Skeletal muscle tissue (tissue), 4 donors: ENCODE measurements around the gene QPCT. TPM values are rescaled to one million over a fixed set of nuclear protein-coding genes. Genes with fewer than 3 reads are reported as not detected.
"Not testable (repeated sequence)": the region's sequence is repeated elsewhere in the genome, so short reads cannot be mapped to it uniquely, and the experiment has no call there.

Source experiments
- H3K27ac ChIP-seq: one replicate; pipeline ENCODE4 v1.7.0; 2013; ENCODE audit warnings: mild to moderate bottlenecking, low read depth, low read length, inconsistent platforms
- H3K27me3 ChIP-seq, 3 donors: one replicate each; pipeline ENCODE4 v1.7.0; 2013; ENCODE audit warnings: low read length in 3 of 3; ENCODE audit not compliant: control insufficient read depth in 3 of 3, insufficient read depth in 3 of 3
- H3K36me3 ChIP-seq, 3 donors: one replicate each; pipeline ENCODE4 v1.7.0; 2013; ENCODE audit warnings: low read length in 3 of 3; ENCODE audit not compliant: control insufficient read depth in 3 of 3, insufficient read depth in 3 of 3
- H3K4me1 ChIP-seq, 3 donors: one replicate each; pipeline ENCODE4 v1.7.0; 2013; ENCODE audit warnings: low read length in 3 of 3, mild to moderate bottlenecking in 3 of 3; ENCODE audit not compliant: control insufficient read depth in 3 of 3, insufficient read depth in 3 of 3
- H3K4me3 ChIP-seq, 3 donors: one replicate each; pipeline ENCODE4 v1.7.0; 2013; ENCODE audit warnings: low read length in 3 of 3
- H3K9ac ChIP-seq, 3 donors: one replicate each; pipeline ENCODE4 v1.7.0; 2013; ENCODE audit warnings: low read length in 3 of 3, mild to moderate bottlenecking in 3 of 3, moderate library complexity in 2 of 3, low read depth in 1 of 3
- H3K9me3 ChIP-seq, 3 donors: one replicate each; pipeline ENCODE4 v1.7.0; 2013; ENCODE audit warnings: low read length in 3 of 3; ENCODE audit not compliant: control insufficient read depth in 3 of 3
- total RNA-seq: library from RNA; depleted of rRNA; stranded (reverse); fragments of >200 nt; gene quantifications from one replicate; pipeline ENCODE4 v1.2.3, GENCODE V29; 2014
- donor health status: Osteomylitis.

QPCT gene
- total RNA-seq = 5.2 TPM

DNA sequence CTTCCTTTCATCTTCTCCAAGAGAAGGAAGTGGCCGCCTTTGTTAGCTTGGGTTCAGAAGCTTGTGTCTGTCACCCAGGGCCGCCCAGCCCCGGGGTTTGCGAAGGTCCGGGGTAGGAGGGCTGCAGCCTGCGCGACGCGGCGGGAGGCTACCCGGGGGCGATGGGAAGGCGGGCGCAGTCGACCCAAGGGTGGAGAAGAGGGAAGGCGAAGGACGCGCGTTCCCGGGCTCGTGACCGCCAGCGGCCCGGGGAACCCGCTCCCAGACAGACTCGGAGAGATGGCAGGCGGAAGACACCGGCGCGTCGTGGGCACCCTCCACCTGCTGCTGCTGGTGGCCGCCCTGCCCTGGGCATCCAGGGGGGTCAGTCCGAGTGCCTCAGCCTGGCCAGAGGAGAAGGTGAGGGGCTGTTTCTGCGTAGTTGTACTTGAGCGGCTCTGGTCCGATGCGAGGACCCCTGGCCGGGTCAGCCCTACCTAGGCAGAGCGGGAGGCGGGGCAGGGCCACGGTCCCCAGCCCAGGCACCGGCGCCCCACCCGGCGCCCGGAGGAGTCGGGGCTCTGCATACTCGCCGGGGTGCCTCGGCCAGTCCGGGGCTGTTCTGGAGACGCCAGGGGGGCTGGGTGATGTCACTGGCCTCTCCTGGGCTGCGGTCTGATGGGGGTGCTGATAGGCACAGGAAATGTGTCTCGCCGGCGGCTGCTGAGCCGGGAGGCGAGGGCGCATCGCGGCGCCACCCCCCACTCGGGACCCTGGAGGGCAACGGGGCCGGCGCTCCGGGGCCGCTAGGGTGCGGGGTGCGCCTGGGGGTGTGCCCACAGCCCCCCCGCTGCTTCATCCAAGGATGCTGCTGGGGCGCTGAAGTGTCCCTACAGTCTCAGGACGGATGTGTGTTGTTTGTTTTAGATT, at the start of gene QPCT:
Gene QPCT (plus strand): TSS at position 178 of the 909 bp plus-strand sequence. CDS start 102 bp downstream, at position 280.
- Histone ChIP-seq H3K27me3 (no peaks in the 10 kb centered on the region), H3K27ac (no peak within 1 kb of the TSS), H3K4me3 (peak within 1 kb of the TSS; percentile 70 to 79 (median 70)), H3K4me1 (peaks cover 7 to 15% (median 8%) of the 10 kb centered on the region in 3 donors), H3K9me3 (no peaks in the 10 kb centered on the region), H3K36me3 (no peaks in the 10 kb centered on the region), H3K9ac (peak within 1 kb of the TSS; percentile 57 to 81 (median 63))

DNA sequence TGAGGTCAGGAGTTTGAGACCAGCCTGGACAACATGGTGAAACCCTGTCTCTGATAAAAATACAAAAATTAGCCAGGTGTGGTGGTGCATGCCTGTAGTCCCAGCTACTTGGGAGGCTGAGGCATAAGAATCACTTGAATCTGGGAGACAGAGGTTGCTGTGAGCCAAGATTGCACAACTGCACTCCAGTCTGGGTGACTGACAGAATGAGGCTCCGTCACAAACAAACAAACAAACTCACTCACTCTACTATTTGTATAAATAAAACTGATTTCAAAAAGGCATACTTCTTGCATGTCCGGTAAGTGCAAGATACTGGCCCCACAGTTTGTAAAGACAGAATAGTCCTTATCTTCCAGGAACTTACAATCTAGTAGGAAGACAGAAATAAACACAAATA, 49.6 kb upstream of the QPCT start:
- H3K27me3 ChIP-seq, H3K9me3 ChIP-seq, H3K27ac ChIP-seq, H3K4me1 ChIP-seq, H3K36me3 ChIP-seq, H3K9ac ChIP-seq, H3K4me3 ChIP-seq: not testable (repeated sequence)

DNA sequence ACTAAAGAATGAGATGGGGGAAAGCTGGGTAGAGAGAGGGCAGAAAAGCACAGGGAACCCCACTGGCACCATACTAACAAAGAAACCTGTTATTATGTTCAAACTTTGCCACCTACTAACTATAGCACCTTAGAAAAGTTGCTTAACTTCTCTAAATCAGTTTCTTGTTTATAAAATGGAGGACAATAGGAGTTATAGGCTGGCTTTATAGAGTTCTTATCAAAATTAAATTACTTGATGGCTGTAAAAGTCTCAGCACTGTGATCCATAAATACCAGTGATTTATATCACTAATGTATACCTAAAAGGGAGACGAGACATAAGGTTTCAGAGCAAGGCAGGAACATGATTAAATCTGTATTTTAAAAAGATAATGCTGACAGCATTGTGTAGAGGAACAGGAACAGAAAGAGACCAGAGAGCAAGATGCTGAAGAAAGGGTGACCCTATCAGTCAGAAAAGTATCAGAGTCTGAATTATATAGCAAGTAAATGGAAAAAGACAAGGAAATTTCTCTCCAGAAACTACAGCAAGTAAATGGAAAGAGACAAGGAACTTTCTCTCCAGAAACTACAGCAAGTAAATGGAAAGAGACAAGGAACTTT, 48.9 kb upstream of the QPCT start:
- Histone ChIP-seq H3K9ac (no peak overlapping the region), H3K9me3 (no peaks in the 10 kb centered on the region), H3K4me3 (no peak overlapping the region), H3K4me1 (no peaks in the 10 kb centered on the region), H3K36me3 (peaks cover 0 to 6% (median 4%) of the 10 kb centered on the region in 3 donors), H3K27me3 (no peaks in the 10 kb centered on the region), H3K27ac (no peak overlapping the region)

DNA sequence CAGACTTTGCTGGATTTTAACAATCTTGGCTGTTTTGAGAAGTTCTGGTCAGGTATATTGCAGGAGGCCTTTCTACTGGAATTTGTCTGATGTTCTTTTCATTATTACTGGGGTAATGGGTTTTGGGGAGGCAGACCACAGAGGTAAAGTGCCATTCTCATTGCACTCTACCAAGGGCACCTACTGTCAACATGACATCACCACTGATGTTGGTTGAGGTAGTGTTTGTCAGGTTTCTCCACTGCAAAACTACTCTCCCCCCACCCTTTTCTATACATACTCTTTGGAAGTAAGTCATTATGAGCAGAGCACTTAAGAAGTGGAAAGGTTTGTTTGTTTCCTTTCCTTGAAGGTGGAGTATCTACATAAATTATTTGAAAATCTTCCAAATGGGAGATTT, 46.8 kb upstream of the QPCT start:
- Histone ChIP-seq H3K9ac (no peak overlapping the region), H3K4me3 (no peak overlapping the region), H3K4me1 (no peaks in the 10 kb centered on the region), H3K36me3 (no peaks in the 10 kb centered on the region), H3K27me3 (no peaks in the 10 kb centered on the region), H3K27ac (no peak overlapping the region), H3K9me3 (no peaks in the 10 kb centered on the region)

DNA sequence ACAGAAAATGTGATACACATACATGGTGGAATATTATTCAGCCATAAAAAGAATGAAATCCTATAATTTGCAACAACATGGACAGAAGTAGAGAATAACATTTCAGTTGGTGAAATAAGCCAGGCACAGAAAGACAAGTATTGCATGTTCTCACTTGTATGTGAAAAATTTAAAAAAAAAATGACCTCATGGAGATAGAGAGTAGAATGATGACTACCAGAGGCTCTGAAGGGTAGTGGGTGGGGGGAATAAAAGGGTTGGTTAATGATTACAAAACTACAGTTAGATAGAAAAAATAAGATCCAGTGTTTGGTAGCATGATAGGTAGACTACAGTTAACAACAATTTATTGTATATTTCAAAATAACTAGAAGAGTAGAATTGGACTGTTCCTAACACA, 44.3 kb upstream of the QPCT start:
- Histone ChIP-seq H3K9me3 (no peaks in the 10 kb centered on the region), H3K4me1 (no peaks in the 10 kb centered on the region), H3K27me3 (no peaks in the 10 kb centered on the region), H3K9ac (no peak overlapping the region), H3K36me3 (no peaks in the 10 kb centered on the region), H3K27ac (no peak overlapping the region), H3K4me3 (no peak overlapping the region)

DNA sequence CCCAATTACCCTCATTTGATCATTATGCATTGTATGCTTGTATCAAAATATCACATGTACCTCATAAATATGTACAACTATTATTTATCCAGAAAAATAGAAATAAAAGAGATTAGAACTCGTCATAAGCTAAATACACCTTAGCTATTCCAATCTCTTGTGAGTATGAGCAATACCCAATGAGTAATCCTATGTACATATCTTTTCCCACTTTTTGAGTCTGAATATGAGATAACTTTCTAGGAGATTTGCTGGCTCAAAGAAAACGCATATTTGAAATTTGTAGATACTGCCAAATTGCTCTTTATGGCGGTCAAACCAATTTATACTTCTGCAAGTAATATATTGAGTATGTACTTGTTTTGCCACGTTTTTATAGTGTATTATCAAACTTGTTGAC, 43.9 kb upstream of the QPCT start:
- Histone ChIP-seq H3K36me3 (no peaks in the 10 kb centered on the region), H3K9ac (no peak overlapping the region)

DNA sequence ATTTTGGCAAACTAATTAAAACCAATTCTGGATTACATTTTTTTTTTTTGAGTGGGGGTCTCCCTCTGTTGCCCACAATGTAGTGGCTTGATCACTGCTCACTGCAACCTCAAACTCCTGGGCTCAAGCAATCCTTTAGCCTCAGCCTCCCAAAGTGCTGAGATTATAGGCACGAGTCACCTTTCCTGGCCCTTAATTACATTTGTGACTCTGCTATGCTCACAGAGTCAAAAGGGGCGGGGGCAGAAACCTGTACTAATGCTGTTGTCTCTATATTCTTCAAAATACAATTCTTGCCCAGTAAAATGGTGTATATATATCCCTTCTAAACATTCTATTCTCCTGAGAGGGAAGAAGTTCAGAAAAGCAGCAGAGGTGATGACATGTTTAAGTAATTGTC, 43.0 kb upstream of the QPCT start:
- Histone ChIP-seq H3K27me3 (no peaks in the 10 kb centered on the region), H3K36me3 (no peaks in the 10 kb centered on the region), H3K27ac (no peak overlapping the region), H3K9ac (no peak overlapping the region), H3K4me1 (peaks cover 0 to 3% (median 0%) of the 10 kb centered on the region in 3 donors), H3K9me3 (no peaks in the 10 kb centered on the region), H3K4me3 (no peak overlapping the region)

More for the DNA sequence above, 43.9 kb upstream of the QPCT start:
- Histone ChIP-seq H3K27ac (no peak overlapping the region), H3K4me3 (no peak overlapping the region), H3K4me1 (no peaks in the 10 kb centered on the region), H3K27me3 (no peaks in the 10 kb centered on the region), H3K9me3 (no peaks in the 10 kb centered on the region)

DNA sequence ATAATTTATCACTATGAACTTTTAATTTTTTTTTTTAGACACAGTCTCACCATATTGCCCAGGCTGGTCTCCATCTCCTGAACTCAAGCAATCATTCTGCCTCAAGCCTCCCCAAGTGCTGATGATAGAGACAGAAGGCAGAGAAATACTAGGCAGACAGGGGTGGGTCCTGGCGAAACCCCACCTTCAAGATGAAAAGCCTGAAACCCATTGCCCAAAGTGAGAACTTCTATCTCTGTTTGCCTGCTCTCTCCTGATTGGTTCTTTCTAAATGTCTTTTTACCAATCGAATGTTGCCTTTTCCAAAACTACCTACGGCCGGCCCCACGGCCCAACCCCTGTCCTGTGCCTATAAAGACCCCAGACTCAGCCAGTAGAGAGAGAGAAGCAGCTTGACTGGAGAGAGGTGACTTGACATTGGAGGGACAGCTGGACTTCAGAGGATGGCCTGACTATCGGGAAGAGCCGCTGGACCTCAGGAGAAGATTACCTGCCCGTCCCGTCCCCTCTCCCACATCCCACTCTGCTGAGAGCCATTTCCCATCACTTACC, 41.7 kb upstream of the QPCT start:
- Histone ChIP-seq H3K27ac (no peak overlapping the region), H3K9ac (no peak overlapping the region), H3K27me3 (no peaks in the 10 kb centered on the region), H3K4me3 (no peak overlapping the region), H3K9me3 (no peaks in the 10 kb centered on the region), H3K4me1 (peaks cover 0 to 3% (median 0%) of the 10 kb centered on the region in 3 donors), H3K36me3 (no peaks in the 10 kb centered on the region)

DNA sequence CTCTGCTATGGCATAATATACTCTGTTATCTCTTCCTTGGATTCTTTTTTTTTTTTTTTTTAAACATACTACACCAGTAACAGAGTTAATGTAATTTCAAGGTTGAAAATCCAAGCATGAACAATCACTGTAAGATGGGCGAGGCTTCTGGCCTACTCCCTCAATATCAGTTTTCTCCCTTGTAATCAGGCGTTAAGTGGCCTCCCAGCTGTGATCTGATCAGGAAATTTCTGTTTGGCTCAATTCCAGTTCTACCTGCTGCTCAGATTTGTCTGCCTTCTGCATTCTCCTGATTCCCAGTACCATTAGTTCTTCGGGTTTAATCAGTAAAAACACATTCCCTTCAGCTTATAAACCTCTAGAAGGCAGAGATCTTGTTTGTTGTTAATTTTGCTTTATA, 38.4 kb upstream of the QPCT start:
- Histone ChIP-seq H3K4me1 (peaks cover 0 to 7% (median 0%) of the 10 kb centered on the region in 3 donors), H3K9me3 (no peaks in the 10 kb centered on the region), H3K27ac (no peak overlapping the region), H3K4me3 (no peak overlapping the region), H3K36me3 (no peaks in the 10 kb centered on the region), H3K9ac (no peak overlapping the region), H3K27me3 (no peaks in the 10 kb centered on the region)

DNA sequence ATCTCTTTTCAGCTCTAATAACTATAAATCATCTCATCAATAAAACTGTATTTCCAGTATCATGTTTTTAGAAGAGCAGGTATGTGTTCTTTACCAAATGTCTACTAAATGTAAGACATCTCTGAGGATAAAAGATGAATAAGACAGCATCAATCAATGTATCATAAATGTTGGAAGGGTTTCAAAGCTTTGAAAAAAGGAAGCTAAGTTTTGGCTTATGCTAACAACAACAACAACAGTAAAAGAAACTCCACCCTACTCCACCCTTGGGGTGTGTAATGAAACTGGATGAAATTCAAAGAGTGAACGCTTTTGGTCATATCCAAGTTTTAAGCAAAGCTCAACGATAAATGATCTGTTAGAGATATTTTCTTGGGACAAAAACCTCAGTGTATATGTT, 36.9 kb upstream of the QPCT start:
- Histone ChIP-seq H3K4me1 (peaks cover 0 to 9% (median 0%) of the 10 kb centered on the region in 3 donors), H3K27me3 (no peaks in the 10 kb centered on the region), H3K36me3 (no peaks in the 10 kb centered on the region), H3K9me3 (no peaks in the 10 kb centered on the region), H3K9ac (no peak overlapping the region), H3K27ac (no peak overlapping the region), H3K4me3 (no peak overlapping the region)
